ENCODE data around the gene CANT1.

- TF ChIP-seq POLR2AphosphoS5 (IDR thresholded peaks at IDR 0.05) = no peak
- no peak for TF ChIP-seq CTCF (IDR thresholded peaks at IDR 0.05)
- TF ChIP-seq POLR2A (IDR thresholded peaks at IDR 0.05) = no peak
These were observed 17.5 kb downstream of the CANT1 start for GRCh38 chr17:78991906-78992532.
